Left lung (tissue), 10 donors: ENCODE results near the gene NEDD4. TPM values are rescaled to one million over a fixed set of nuclear protein-coding genes. Genes with fewer than 3 reads are reported as not detected.
"Not testable (repeated sequence)": the region's sequence is repeated elsewhere in the genome, so short reads cannot be mapped to it uniquely, and the experiment has no call there.

Experiments
- ATAC-seq: fragments of 200-7000 bp; cut with Tn5 transposase; one replicate; pipeline ENCODE4 v1.9.1; 2020; ENCODE audit warnings: moderate library complexity
- DNase-seq, 4 donors: peaks; one replicate each; pipeline ENCODE4 v3.0.0-alpha.2; 2013 to 2020
- H3K27ac ChIP-seq, 2 donors: fragments of 200-600 bp; sonication (generic) in 1 of 2; one replicate each; pipeline versions ENCODE4 v1.5.0 to v1.8.0; 2020 to 2021
- H3K27me3 ChIP-seq, 2 donors: fragments of 200-600 bp; sonication (generic) in 1 of 2; one replicate each; pipeline versions ENCODE4 v1.5.0 to v1.8.0; 2020 to 2021
- H3K36me3 ChIP-seq, 2 donors: fragments of 200-600 bp; sonication (generic) in 1 of 2; one replicate each; pipeline versions ENCODE4 v1.5.0 to v1.8.0; 2020 to 2021
- H3K4me1 ChIP-seq, 2 donors: fragments of 200-600 bp; one replicate each; pipeline ENCODE4 v1.8.0; 2021
- H3K4me3 ChIP-seq, 2 donors: fragments of 200-600 bp; sonication (generic) in 1 of 2; one replicate each; pipeline versions ENCODE4 v1.5.0 to v1.8.0; 2020 to 2021; ENCODE audit warnings: mild to moderate bottlenecking in 1 of 2
- H3K9me3 ChIP-seq, 2 donors: fragments of 200-600 bp; sonication (generic) in 1 of 2; one replicate each; pipeline versions ENCODE4 v1.5.0 to v1.8.0; 2020 to 2021
- intact Hi-C, 2 donors: fragments of 100-400 bp; cut with DNase I; formaldehyde crosslinking; loops; one replicate each; pipeline versions ENCODE4 v1.11.2 to v1.14.2; 2022
- polyA plus RNA-seq, 6 donors: library from polyadenylated mRNA; unstranded; fragments of 120-200 nt; gene quantifications; one replicate each; pipeline ENCODE4 v1.2.1, GENCODE V29; 2013; ENCODE audit not compliant: insufficient read length in 6 of 6
- total RNA-seq, 2 donors: library from RNA; stranded (reverse); fragmentation: NEBNext Ultra II Directional; extraction: Animal tissue kit (Norgen Biotek cat#: 25700); gene quantifications; one replicate each; pipeline ENCODE4 v1.2.1, GENCODE V29; 2021
- TF ChIP-seq, protein P1 (sequence below), 2 donors: fragments of 200-600 bp; sonication (generic) in 1 of 2; IDR thresholded peaks; one replicate each; pipeline versions ENCODE4 v1.5.0 to v1.8.0; 2021; ENCODE audit warnings: antibody characterized with exemption in 2 of 2
- donor health status: DM: no; HTN: yes; CAD: no.
- donor health status: DM: no; HTN: no; CAD: no.

The NEDD4 gene
- total and polyA plus RNA-seq, 8 donors: 15.0 to 19.5 (median 17.0) TPM

DNA sequence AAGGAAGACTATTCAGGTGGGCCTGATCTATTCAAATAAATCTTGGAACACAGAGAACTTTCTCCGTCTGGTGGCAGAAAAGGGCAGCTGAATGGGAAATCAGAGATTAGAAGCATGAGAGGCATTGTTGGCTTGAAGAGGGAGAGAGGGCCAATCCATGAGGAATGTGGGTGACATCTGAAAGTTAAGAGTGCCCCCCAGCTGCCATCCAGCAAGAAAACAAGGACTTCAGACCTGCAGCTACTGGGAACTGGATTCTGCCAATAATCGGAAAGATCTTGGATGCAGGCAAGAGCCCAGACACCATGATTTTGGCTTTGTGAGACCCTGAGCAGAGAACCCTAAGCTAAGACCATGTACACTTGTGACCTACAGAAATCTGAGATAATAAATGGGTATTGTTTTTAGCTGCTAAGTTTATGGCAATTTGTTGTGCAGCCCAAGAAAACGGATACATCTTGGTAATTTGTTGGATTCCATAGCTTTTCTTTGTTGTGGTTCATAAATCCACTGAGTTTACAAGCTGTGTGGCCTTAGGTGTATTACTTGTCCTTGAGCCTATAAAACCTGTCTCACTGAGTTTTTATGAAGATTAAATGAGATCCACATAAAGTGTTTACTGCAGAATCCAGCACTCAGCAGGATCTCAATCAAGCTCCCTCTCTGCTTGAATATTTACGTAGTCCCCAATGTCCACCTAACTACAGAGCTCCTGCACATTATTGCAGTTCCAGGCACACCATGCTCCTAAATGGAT lies 168.4 kb downstream of the NEDD4 start:
- Histone ChIP-seq H3K4me1 (peaks cover 0 to 5% of the 10 kb centered on the region in 2 donors), H3K27ac (no peak overlapping the region), H3K27me3 (no peaks in the 10 kb centered on the region), H3K9me3 (no peaks in the 10 kb centered on the region), H3K36me3 (no peaks in the 10 kb centered on the region), H3K4me3 (no peak overlapping the region)
- intact Hi-C loops: no loop called here
- DNase-seq (no peak), ATAC-seq (no peak)
- TF ChIP-seq, protein P1, sequence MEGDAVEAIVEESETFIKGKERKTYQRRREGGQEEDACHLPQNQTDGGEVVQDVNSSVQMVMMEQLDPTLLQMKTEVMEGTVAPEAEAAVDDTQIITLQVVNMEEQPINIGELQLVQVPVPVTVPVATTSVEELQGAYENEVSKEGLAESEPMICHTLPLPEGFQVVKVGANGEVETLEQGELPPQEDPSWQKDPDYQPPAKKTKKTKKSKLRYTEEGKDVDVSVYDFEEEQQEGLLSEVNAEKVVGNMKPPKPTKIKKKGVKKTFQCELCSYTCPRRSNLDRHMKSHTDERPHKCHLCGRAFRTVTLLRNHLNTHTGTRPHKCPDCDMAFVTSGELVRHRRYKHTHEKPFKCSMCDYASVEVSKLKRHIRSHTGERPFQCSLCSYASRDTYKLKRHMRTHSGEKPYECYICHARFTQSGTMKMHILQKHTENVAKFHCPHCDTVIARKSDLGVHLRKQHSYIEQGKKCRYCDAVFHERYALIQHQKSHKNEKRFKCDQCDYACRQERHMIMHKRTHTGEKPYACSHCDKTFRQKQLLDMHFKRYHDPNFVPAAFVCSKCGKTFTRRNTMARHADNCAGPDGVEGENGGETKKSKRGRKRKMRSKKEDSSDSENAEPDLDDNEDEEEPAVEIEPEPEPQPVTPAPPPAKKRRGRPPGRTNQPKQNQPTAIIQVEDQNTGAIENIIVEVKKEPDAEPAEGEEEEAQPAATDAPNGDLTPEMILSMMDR (IDR thresholded peaks at IDR 0.05): no peak

DNA sequence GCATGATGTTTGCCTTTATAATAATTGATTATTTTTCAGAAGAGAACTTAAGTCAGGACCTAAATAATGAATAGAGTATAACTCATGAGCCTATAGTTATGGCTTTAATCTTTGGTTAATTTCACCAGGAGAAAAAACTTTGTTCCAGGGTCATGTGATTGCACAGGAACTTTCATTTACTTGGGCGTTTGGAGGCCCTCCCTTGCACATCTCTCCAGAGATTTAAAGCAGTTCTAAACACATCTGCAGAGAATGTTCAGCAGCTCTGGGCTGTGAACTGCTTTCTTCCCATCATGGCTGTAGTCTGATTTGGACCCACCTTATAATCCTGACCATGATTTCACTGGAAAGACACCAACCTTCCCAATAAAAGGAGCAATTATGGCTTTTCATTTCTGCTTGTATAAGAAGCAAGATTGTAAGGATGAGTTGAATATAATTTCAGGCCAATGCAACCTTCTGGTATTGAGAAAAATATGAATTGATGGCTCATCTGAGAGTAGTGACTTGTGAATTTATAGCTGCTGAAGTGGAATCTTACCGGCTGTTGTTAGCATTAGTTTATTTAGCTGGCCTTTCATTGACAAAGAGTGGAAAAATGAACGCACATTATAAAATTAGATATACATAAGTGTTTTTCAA lies 169.6 kb downstream of the NEDD4 start:
- peaks cover 0 to 5% of the 10 kb centered on the region in 2 donors for H3K4me1 ChIP-seq
- H3K27me3 ChIP-seq: no peaks in the 10 kb centered on the region
- H3K9me3 ChIP-seq: no peaks in the 10 kb centered on the region
- DNase-seq: no peak
- no peak for ATAC-seq
- H3K4me3 ChIP-seq: no peak overlapping the region
- intact Hi-C loops: no loop called here
- TF ChIP-seq, protein P1 (IDR thresholded peaks at IDR 0.05): no peak
- H3K36me3 ChIP-seq: no peaks in the 10 kb centered on the region
- H3K27ac ChIP-seq: no peak overlapping the region

DNA sequence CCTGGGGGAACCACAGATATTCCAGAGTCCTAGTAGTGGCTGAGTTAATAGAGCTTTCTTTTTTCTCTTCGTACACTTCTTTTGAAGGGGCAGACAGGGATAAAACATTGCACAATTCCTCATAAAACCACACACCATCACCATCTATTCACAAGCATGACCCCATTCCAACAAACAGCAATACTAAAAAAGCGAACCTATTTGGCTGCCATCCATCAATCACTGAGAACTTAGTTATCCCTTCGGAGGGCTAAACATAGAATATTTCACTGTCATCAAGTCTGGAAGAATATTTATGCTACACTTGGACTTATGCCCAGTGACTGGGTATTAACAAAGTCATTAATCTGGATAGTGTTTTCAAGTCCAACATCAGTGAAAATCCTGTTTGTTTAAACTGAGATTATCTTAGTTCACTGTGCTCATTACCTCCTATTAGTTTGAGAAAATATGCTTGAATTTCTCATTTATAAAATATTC lies 170.2 kb downstream of the NEDD4 start:
- intact Hi-C loops: no loop called here
- peaks cover 0 to 5% of the 10 kb centered on the region in 2 donors for H3K4me1 ChIP-seq
- H3K27ac ChIP-seq: no peak overlapping the region
- H3K4me3 ChIP-seq: no peak overlapping the region
- ATAC-seq (peak; percentile 41), DNase-seq (peak in 1 of 4 donors; percentile 24)
- TF ChIP-seq, protein P1 (IDR thresholded peaks at IDR 0.05): no peak
- no peaks in the 10 kb centered on the region for H3K9me3 ChIP-seq
- no peaks in the 10 kb centered on the region for H3K27me3 ChIP-seq
- H3K36me3 ChIP-seq: no peaks in the 10 kb centered on the region

DNA sequence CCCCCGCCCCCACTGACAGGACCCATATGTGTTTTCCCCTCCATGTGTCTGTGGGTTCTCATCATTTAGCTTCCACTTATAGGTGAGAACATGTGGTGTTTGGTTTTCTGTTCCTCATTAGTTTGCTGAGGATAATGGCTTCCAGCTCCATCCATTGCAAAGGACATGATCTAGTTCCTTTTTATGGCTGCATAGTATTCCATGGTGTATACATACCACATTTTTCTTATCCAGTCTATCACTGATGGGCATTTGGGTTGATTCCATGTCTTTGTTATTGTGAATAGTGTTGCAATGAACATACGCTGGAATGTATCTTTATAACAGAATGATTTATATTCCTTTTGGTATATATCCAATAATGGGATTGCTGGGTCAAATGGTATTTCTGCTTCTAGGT lies 171.7 kb downstream of the NEDD4 start:
- H3K36me3 ChIP-seq, H3K27ac ChIP-seq, ATAC-seq, DNase-seq, H3K27me3 ChIP-seq, H3K9me3 ChIP-seq, H3K4me1 ChIP-seq, intact Hi-C loops, H3K4me3 ChIP-seq: not testable (repeated sequence)

DNA sequence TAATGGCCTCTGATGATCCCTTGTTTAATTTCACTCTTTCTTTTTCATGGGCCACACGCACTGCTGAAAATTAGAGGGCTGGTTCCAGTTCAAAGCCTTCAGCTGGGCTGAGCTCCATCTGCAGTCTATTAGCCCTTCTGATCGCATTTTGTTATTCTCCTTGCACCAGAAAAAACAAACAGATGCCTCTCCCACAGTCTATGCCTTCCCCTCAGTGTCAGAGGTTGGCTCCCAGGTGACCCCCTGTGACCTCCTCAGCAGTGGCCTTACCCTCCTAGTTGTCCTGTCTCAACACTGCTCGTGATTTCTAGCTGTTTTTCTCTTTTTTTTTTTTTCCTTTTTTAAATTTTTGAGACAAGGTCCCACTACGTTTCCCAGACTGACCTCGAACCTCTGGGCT lies 173.4 kb downstream of the NEDD4 start:
- no peaks in the 10 kb centered on the region for H3K9me3 ChIP-seq
- intact Hi-C loops: no loop called here
- DNase-seq (no peak), ATAC-seq (no peak)
- H3K27me3 ChIP-seq: no peaks in the 10 kb centered on the region
- H3K4me1 ChIP-seq: peaks cover 0 to 5% of the 10 kb centered on the region in 2 donors
- no peaks in the 10 kb centered on the region for H3K36me3 ChIP-seq
- TF ChIP-seq, protein P1 (IDR thresholded peaks at IDR 0.05): no peak
- no peak overlapping the region for H3K4me3 ChIP-seq
- no peak overlapping the region for H3K27ac ChIP-seq
